Measurements from ENCODE around the gene MAB21L4.

MAB21L4 gene

GRCh38 chr2:240861547-240861946 is 34.4 kb downstream of the MAB21L4 start:
- H3K27ac ChIP-seq = no peak overlapping the region
- peaks cover 6% of the 10 kb centered on the region for H3K9me3 ChIP-seq (ENCODE audit: severe bottlenecking)
- H3K36me3 ChIP-seq = no peaks in the 10 kb centered on the region
- DNase-seq = no peak
- no peaks in the 10 kb centered on the region for H3K27me3 ChIP-seq (ENCODE audit: insufficient read depth, low read depth, severe bottlenecking)
- TF ChIP-seq, protein P1, sequence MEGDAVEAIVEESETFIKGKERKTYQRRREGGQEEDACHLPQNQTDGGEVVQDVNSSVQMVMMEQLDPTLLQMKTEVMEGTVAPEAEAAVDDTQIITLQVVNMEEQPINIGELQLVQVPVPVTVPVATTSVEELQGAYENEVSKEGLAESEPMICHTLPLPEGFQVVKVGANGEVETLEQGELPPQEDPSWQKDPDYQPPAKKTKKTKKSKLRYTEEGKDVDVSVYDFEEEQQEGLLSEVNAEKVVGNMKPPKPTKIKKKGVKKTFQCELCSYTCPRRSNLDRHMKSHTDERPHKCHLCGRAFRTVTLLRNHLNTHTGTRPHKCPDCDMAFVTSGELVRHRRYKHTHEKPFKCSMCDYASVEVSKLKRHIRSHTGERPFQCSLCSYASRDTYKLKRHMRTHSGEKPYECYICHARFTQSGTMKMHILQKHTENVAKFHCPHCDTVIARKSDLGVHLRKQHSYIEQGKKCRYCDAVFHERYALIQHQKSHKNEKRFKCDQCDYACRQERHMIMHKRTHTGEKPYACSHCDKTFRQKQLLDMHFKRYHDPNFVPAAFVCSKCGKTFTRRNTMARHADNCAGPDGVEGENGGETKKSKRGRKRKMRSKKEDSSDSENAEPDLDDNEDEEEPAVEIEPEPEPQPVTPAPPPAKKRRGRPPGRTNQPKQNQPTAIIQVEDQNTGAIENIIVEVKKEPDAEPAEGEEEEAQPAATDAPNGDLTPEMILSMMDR (IDR thresholded peaks at IDR 0.05; ENCODE audit: low read depth, low read length) = no peak
- H3K4me3 ChIP-seq (ENCODE audit: low read depth, low read length) = no peak overlapping the region

DNA sequence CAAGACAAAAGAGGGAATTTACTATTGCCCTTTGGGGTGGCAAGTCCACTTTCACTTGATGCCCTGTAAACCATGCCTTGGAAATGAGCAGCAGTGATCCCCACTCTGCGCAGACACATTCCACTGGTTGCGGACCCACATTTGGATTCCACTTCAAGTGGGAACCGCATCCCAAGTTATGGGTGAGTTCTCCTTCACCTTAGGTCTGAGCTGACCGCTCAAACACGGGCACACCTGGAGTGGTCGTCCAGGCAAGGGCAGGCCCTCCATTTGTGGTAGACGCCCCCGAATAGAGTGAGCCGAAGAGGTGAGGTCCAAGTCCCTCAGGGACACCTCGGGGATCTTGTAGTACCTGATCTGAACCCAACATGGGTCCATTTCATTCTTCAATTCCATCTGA is 37.1 kb downstream of the MAB21L4 start:
- Histone ChIP-seq H3K9me3 (ENCODE audit: severe bottlenecking) (peaks cover 17% of the 10 kb centered on the region), H3K27me3 (ENCODE audit: insufficient read depth, low read depth, severe bottlenecking) (no peaks in the 10 kb centered on the region), H3K4me3 (ENCODE audit: low read depth, low read length) (no peak overlapping the region), H3K36me3 (no peaks in the 10 kb centered on the region), H3K27ac (no peak overlapping the region)
- TF ChIP-seq, protein P1 (IDR thresholded peaks at IDR 0.05; ENCODE audit: low read depth, low read length) = no peak
- DNase-seq = no peak

GRCh38 chr2:240858321-240858720 is 37.6 kb downstream of the MAB21L4 start:
- TF ChIP-seq, protein P1 (IDR thresholded peaks at IDR 0.05; ENCODE audit: low read depth, low read length) = no peak
- no peak overlapping the region for H3K27ac ChIP-seq
- H3K36me3 ChIP-seq = no peaks in the 10 kb centered on the region
- no peak overlapping the region for H3K4me3 ChIP-seq (ENCODE audit: low read depth, low read length)
- peaks cover 17% of the 10 kb centered on the region for H3K9me3 ChIP-seq (ENCODE audit: severe bottlenecking)
- no peaks in the 10 kb centered on the region for H3K27me3 ChIP-seq (ENCODE audit: insufficient read depth, low read depth, severe bottlenecking)
- no peak for DNase-seq

- DNase-seq = no peak
- Histone ChIP-seq H3K36me3 (no peaks in the 10 kb centered on the region), H3K27me3 (ENCODE audit: insufficient read depth, low read depth, severe bottlenecking) (no peaks in the 10 kb centered on the region), H3K9me3 (ENCODE audit: severe bottlenecking) (peaks cover 17% of the 10 kb centered on the region), H3K4me3 (ENCODE audit: low read depth, low read length) (no peak overlapping the region), H3K27ac (no peak overlapping the region; the same call in 1 of the 2 replicates)
- TF ChIP-seq, protein P1 (IDR thresholded peaks at IDR 0.05; ENCODE audit: low read depth, low read length) = no peak
Measured at GRCh38 chr2:240857039-240858008, 38.6 kb downstream of the MAB21L4 start.

GRCh38 chr2:240856151-240856980 is 39.6 kb downstream of the MAB21L4 start:
- TF ChIP-seq, protein P1 (IDR thresholded peaks at IDR 0.05; ENCODE audit: low read depth, low read length) = peak; percentile 67
- peak; percentile 60 for DNase-seq
- no peak overlapping the region for H3K4me3 ChIP-seq (ENCODE audit: low read depth, low read length)
- H3K27ac ChIP-seq = no peak overlapping the region
- H3K27me3 ChIP-seq (ENCODE audit: insufficient read depth, low read depth, severe bottlenecking) = no peaks in the 10 kb centered on the region
- peaks cover 17% of the 10 kb centered on the region for H3K9me3 ChIP-seq (ENCODE audit: severe bottlenecking)
- no peaks in the 10 kb centered on the region for H3K36me3 ChIP-seq

Measured in WERI-Rb-1 (cell line).